ENCODE data around the gene MED26.

DNA sequence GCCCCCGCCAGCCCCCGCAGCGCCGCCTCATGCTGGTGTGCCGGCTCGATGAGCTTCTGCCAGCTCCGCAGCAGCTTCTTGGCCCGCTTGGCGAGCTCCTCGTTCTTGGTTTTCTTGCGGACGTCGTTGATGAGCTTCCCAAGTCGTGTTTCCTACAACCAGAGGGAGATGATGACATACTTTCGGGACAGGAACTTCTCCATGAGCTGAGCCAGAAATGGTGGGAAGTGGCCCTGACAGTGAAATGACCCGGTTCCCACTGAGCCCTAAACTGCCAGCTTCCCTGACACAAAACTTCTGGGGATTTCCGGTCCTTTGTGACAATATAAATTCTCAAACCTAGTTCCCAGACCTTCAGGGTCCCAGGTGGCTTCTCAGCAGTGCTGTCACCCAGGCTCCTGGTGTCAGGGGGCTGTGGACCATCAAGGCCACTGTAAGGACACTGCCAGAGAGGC, 50.4 kb downstream of the MED26 start:
- TF ChIP-seq, protein P1, sequence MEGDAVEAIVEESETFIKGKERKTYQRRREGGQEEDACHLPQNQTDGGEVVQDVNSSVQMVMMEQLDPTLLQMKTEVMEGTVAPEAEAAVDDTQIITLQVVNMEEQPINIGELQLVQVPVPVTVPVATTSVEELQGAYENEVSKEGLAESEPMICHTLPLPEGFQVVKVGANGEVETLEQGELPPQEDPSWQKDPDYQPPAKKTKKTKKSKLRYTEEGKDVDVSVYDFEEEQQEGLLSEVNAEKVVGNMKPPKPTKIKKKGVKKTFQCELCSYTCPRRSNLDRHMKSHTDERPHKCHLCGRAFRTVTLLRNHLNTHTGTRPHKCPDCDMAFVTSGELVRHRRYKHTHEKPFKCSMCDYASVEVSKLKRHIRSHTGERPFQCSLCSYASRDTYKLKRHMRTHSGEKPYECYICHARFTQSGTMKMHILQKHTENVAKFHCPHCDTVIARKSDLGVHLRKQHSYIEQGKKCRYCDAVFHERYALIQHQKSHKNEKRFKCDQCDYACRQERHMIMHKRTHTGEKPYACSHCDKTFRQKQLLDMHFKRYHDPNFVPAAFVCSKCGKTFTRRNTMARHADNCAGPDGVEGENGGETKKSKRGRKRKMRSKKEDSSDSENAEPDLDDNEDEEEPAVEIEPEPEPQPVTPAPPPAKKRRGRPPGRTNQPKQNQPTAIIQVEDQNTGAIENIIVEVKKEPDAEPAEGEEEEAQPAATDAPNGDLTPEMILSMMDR (tag by site-specific recombination; IDR thresholded peaks at IDR 0.05) = no peak
- TF ChIP-seq MEIS1 (CRISPR knock-in tag; IDR thresholded peaks at IDR 0.05; ENCODE audit: borderline replicate concordance) = no peak
- TF ChIP-seq SETDB1 (IDR thresholded peaks at IDR 0.05; ENCODE audit: insufficient read length, low read length) = no peak
- TF ChIP-seq ZNF654 (tag by site-specific recombination; IDR thresholded peaks at IDR 0.05; ENCODE audit: low read depth) = no peak
- no peak for TF ChIP-seq SP2 (tag by site-specific recombination; IDR thresholded peaks at IDR 0.05)
- no peak for TF ChIP-seq ZNF48 (tag by site-specific recombination; IDR thresholded peaks at IDR 0.05)
- TF ChIP-seq, protein P2, sequence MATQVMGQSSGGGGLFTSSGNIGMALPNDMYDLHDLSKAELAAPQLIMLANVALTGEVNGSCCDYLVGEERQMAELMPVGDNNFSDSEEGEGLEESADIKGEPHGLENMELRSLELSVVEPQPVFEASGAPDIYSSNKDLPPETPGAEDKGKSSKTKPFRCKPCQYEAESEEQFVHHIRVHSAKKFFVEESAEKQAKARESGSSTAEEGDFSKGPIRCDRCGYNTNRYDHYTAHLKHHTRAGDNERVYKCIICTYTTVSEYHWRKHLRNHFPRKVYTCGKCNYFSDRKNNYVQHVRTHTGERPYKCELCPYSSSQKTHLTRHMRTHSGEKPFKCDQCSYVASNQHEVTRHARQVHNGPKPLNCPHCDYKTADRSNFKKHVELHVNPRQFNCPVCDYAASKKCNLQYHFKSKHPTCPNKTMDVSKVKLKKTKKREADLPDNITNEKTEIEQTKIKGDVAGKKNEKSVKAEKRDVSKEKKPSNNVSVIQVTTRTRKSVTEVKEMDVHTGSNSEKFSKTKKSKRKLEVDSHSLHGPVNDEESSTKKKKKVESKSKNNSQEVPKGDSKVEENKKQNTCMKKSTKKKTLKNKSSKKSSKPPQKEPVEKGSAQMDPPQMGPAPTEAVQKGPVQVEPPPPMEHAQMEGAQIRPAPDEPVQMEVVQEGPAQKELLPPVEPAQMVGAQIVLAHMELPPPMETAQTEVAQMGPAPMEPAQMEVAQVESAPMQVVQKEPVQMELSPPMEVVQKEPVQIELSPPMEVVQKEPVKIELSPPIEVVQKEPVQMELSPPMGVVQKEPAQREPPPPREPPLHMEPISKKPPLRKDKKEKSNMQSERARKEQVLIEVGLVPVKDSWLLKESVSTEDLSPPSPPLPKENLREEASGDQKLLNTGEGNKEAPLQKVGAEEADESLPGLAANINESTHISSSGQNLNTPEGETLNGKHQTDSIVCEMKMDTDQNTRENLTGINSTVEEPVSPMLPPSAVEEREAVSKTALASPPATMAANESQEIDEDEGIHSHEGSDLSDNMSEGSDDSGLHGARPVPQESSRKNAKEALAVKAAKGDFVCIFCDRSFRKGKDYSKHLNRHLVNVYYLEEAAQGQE (tag by site-specific recombination; IDR thresholded peaks at IDR 0.05) = no peak
- TF ChIP-seq, protein P3, sequence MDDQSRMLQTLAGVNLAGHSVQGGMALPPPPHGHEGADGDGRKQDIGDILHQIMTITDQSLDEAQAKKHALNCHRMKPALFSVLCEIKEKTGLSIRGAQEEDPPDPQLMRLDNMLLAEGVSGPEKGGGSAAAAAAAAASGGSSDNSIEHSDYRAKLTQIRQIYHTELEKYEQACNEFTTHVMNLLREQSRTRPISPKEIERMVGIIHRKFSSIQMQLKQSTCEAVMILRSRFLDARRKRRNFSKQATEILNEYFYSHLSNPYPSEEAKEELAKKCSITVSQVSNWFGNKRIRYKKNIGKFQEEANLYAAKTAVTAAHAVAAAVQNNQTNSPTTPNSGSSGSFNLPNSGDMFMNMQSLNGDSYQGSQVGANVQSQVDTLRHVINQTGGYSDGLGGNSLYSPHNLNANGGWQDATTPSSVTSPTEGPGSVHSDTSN (CRISPR knock-in tag; IDR thresholded peaks at IDR 0.05) = no peak
- TF ChIP-seq, protein P4, sequence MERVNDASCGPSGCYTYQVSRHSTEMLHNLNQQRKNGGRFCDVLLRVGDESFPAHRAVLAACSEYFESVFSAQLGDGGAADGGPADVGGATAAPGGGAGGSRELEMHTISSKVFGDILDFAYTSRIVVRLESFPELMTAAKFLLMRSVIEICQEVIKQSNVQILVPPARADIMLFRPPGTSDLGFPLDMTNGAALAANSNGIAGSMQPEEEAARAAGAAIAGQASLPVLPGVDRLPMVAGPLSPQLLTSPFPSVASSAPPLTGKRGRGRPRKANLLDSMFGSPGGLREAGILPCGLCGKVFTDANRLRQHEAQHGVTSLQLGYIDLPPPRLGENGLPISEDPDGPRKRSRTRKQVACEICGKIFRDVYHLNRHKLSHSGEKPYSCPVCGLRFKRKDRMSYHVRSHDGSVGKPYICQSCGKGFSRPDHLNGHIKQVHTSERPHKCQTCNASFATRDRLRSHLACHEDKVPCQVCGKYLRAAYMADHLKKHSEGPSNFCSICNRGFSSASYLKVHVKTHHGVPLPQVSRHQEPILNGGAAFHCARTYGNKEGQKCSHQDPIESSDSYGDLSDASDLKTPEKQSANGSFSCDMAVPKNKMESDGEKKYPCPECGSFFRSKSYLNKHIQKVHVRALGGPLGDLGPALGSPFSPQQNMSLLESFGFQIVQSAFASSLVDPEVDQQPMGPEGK (tag by site-specific recombination; IDR thresholded peaks at IDR 0.05) = no peak
- TF ChIP-seq ZNF776 (tag by site-specific recombination; IDR thresholded peaks at IDR 0.05; ENCODE audit: borderline replicate concordance) = no peak
- no peak for TF ChIP-seq ZBTB21 (tag by site-specific recombination; IDR thresholded peaks at IDR 0.05)
- TF ChIP-seq SCRT1 (tag by site-specific recombination; IDR thresholded peaks at IDR 0.05; ENCODE audit: borderline replicate concordance) = no peak
- TF ChIP-seq ZNF341 (tag by site-specific recombination; IDR thresholded peaks at IDR 0.05; ENCODE audit: low read depth) = no peak

All from HEK293 (cell line).